GM12878 (cell line): ENCODE data around the gene CDC5L. TPM values are rescaled to one million over a fixed set of nuclear protein-coding genes. Genes with fewer than 3 reads are reported as not detected.

Source experiments
- ATAC-seq: fragments of 200-7000 bp; cut with Tn5 transposase; 3 replicates; pipeline ENCODE4 v1.9.1; 2020; ENCODE audit warnings: mild to moderate bottlenecking, moderate library complexity
- BruUV-seq: library from RNA; stranded (reverse); fragments of 400-500 nt; replicated peaks from 2 replicates; lab custom pipeline; 2021; lab: Mats Ljungman, UMichigan
- CTCF ChIA-PET: fragments of 300-600 bp; sonication (Branson Sonifier 250); formaldehyde crosslinking; extraction: SDS; loops from one replicate; lab custom pipeline; 2021; ENCODE audit warnings: inconsistent platforms; lab: Yijun Ruan, JAX
- POLR2A ChIA-PET: fragments of 350-600 bp; formaldehyde crosslinking; extraction: SDS; loops from one replicate; lab custom pipeline; 2021; ENCODE audit warnings: inconsistent platforms; lab: Charles Lee
- RAD21 ChIA-PET: fragments of 300-600 bp; sonication (Branson Sonifier 250); formaldehyde crosslinking; loops from one replicate; lab custom pipeline; 2023; ENCODE audit warnings: antibody characterized with exemption; ENCODE audit not compliant: unreplicated experiment; lab: Charles Lee
- SMC1A ChIA-PET: fragments of 300-600 bp; sonication (Branson Sonifier 250); formaldehyde crosslinking; loops from one replicate; lab custom pipeline; 2023; ENCODE audit not compliant: unreplicated experiment, uncharacterized antibody; lab: Charles Lee
- DNase-seq: peaks from one replicate; pipeline ENCODE4 v3.0.0-alpha.2; 2011; ENCODE audit warnings: low read depth, low spot score
- FAIRE-seq: peaks from 3 replicates; lab custom pipeline; 2011; peaks lifted over from hg19 to GRCh38; lab: Jason Lieb, UNC
- H2AFZ ChIP-seq: 2 replicates; pipeline ENCODE4 v1.6.0; 2011; ENCODE audit warnings: low read depth, low read length, control low read depth; ENCODE audit not compliant: control insufficient read depth
- H3K27ac ChIP-seq: 2 replicates; pipeline ENCODE4 v1.5.1; 2011; ENCODE audit warnings: control low read depth; ENCODE audit not compliant: control insufficient read depth, insufficient read depth
- H3K27me3 ChIP-seq, 2 experiments: replicated peaks in 1 of 2; 2 replicates each; pipeline versions ENCODE4 v1.6.0 to v1.6.1; 2011; ENCODE audit warnings: low read length in 1 of 2; ENCODE audit not compliant: control insufficient read depth in 2 of 2, insufficient read depth in 2 of 2
- H3K36me3 ChIP-seq, 2 experiments: 2 replicates each; pipeline ENCODE4 v1.5.1; 2011; ENCODE audit warnings: low read length in 1 of 2; ENCODE audit not compliant: control insufficient read depth in 2 of 2, insufficient read depth in 2 of 2
- H3K4me1 ChIP-seq: 2 replicates; pipeline ENCODE4 v1.6.1; 2011; ENCODE audit warnings: mild to moderate bottlenecking, low read length, moderate library complexity, mixed read lengths; ENCODE audit not compliant: control insufficient read depth, insufficient read depth
- H3K4me2 ChIP-seq: 2 replicates; pipeline ENCODE4 v1.6.0; 2011; ENCODE audit warnings: control low read depth; ENCODE audit not compliant: control insufficient read depth, insufficient read depth
- H3K4me3 ChIP-seq: fragments of 200-600 bp; sonication (generic); 2 replicates; pipeline ENCODE4 v1.5.1; 2016
- H3K79me2 ChIP-seq: 2 replicates; pipeline ENCODE4 v1.6.0; 2011; ENCODE audit warnings: low read length; ENCODE audit not compliant: control insufficient read depth, insufficient read depth
- H3K9ac ChIP-seq: 2 replicates; pipeline ENCODE4 v1.8.0; 2011; ENCODE audit warnings: low read length, control low read depth, mixed read lengths; ENCODE audit not compliant: control insufficient read depth, insufficient read depth
- H3K9me3 ChIP-seq: replicated peaks from 3 replicates; pipeline ENCODE4 v1.5.1; 2011; ENCODE audit warnings: mild to moderate bottlenecking, low read length; ENCODE audit not compliant: control insufficient read depth, insufficient read depth
- H4K20me1 ChIP-seq: 2 replicates; pipeline ENCODE4 v1.6.0; 2011; ENCODE audit not compliant: control insufficient read depth, insufficient read depth
- CREM ChIP-seq: IDR thresholded peaks from 2 replicates; pipeline ENCODE4 v1.6.1; 2014; ENCODE audit warnings: antibody characterized with exemption, low read depth
- SPI1 ChIP-seq: IDR thresholded peaks from 2 replicates; pipeline ENCODE4 v1.6.1; 2011; ENCODE audit warnings: low read depth, mild to moderate bottlenecking, low read length, moderate library complexity, borderline replicate concordance; ENCODE audit not compliant: insufficient read depth
- SREBF1 ChIP-seq: IDR thresholded peaks from 2 replicates; pipeline ENCODE4 v1.6.1; 2012; ENCODE audit warnings: mild to moderate bottlenecking, low read length
- ZNF24 ChIP-seq: fragments of 450-650 bp; IDR thresholded peaks from 2 replicates; pipeline ENCODE4 v1.6.1; 2017; ENCODE audit warnings: antibody characterized with exemption, mild to moderate bottlenecking
- WGBS: methylation state at CpG from one replicate; pipeline ENCODE4 v1.1.6; 2016; ENCODE audit warnings: low lambda C conversion rate; ENCODE audit not compliant: insufficient replicate concordance, insufficient coverage; ENCODE audit errors: missing lambda C conversion rate; 5-methylcytosine and 5-hydroxymethylcytosine counted together
- in situ Hi-C: fragments of 300-500 bp; cut with MboI; formaldehyde crosslinking; loops from 9 replicates; pipeline ENCODE4 v1.14.3; 2018; ENCODE audit warnings: mixed read lengths
- intact Hi-C: fragments of 100-400 bp; cut with micrococcal nuclease; formaldehyde crosslinking; loops from one replicate; pipeline ENCODE4 v1.14.2; 2022; ENCODE audit not compliant: unreplicated experiment
- polyA plus RNA-seq, 11 experiments: library from polyadenylated mRNA; depleted of rRNA in 4 of 11; unstranded in 6 of 11; stranded (reverse) in 5 of 11; fragments of >200 nt; fragmentation: Nextera tagmentation in 4 of 11; fragmentation: Illumina TruSeq in 1 of 11; extraction: Ambion mirVana in 4 of 11; extraction: Trizol in 1 of 11; gene quantifications; 1 replicate in 1 of 11; 2 replicates in 10 of 11; pipeline versions ENCODE4 v1.2.1 to v1.2.3, GENCODE V29; 2011 to 2016; ENCODE audit warnings: inconsistent platforms in 2 of 11, missing spikeins in 2 of 11, low read depth in 1 of 11
- total RNA-seq, 4 experiments: library from RNA; depleted of rRNA in 3 of 4; stranded (reverse); fragments of >200 nt in 3 of 4; fragmentation: Illumina TruSeq in 1 of 4; extraction: Trizol in 1 of 4; gene quantifications; 2 replicates each; pipeline versions ENCODE4 v1.2.1 to v1.2.3, GENCODE V29; 2013 to 2021

The CDC5L gene
- total and polyA plus RNA-seq, 10 of the 15 experiments (the other 5 are each of a cell fraction or from before 2014, with no cell fraction given) = 13.2 to 29.4 (median 18.8) TPM

DNA sequence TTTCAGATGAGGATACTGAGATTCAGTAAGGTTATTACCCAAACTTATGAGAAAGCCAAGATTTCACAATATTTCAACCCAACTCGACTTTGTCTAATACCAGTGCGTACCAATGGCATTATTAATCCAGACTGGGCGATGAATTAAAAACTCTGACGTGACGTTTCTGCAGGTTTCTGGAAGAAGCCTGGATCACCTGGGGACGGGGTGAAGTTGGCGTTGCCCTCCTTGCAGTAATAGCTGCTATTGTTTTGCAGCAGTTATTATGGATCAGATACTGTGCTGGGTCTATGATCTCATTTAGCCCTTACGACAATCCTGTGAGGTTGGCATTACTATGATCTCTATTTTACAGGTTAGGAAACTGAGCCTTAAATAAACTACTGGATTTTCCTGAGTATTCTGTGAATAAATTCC is 569 bp upstream of the CDC5L start:
- CTCF ChIA-PET = interaction anchor here (0.7 to 1.6 kb wide), 7 partner anchors 11 to 290 kb away, joined by 3 to 5 read pairs (median 3); partner anchors contain the start of gene AARS2
- Histone ChIP-seq H3K9ac (peak overlapping the region; percentile 93), H4K20me1 (no peaks in the 10 kb centered on the region), H3K79me2 (peaks cover 34% of the 10 kb centered on the region), H3K36me3 (peaks cover 0 to 13% of the 10 kb centered on the region in 2 experiments; a peak in 1 of 4 replicates), H3K9me3 (no peaks in the 10 kb centered on the region), H3K27me3 (no peaks in the 10 kb centered on the region), H3K4me1 (peaks cover 5% of the 10 kb centered on the region), H2AFZ (peak overlapping the region; percentile 99), H3K27ac (no peak overlapping the region; the same call in 1 of the 2 replicates), H3K4me3 (peak overlapping the region; percentile 98), H3K4me2 (peak overlapping the region; percentile 83)
- TF ChIP-seq SREBF1 (0 out of 2 replicates have a peak, but pooled peaks have one; percentile 27), ZNF24 (no peak)
- under 1% methylated on average over 8 of the region's 8 CpGs for WGBS
- ATAC-seq (no peak), DNase-seq (no peak), FAIRE-seq (no peak)
- in situ Hi-C loops = no loop called here
- SMC1A ChIA-PET = interaction anchor here (1.0 to 1.6 kb wide), 3 partner anchors 11 to 120 kb away, joined by 3 to 4 read pairs (median 3); no protein-coding TSS in a partner anchor
- intact Hi-C loops = no loop called here
- POLR2A ChIA-PET = interaction anchor here (0.5 to 1.0 kb wide), 6 partner anchors 11 to 263 kb away, joined by 3 to 6 read pairs (median 4); no protein-coding TSS in a partner anchor
- RAD21 ChIA-PET = interaction anchor here (0.6 to 1.4 kb wide), 2 partner anchors 8 to 11 kb away, joined by 3 to 4 read pairs; no protein-coding TSS in a partner anchor
- TSS peak; percentile 85 for BruUV-seq

DNA sequence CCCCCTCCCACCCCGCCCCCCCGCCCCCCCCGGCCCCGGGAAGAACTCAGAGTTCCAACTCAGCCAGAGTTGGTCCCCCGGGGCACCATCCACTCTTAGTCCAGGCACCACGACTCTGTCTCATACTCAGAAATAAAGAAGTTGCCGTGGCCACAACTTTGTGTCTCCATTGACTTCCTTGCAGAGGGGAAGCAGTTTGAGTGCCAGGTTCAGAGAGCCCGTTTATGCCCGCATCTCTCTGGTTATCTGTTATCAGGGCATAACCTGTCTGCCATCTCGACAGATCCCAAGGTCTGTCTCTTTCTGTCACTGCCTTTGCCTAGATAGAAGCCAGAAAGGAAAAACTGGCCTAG is 605 bp downstream of the CDC5L start:
- peak overlapping the region; percentile 93 for H3K9ac ChIP-seq
- no peaks in the 10 kb centered on the region for H3K27me3 ChIP-seq
- H4K20me1 ChIP-seq = no peaks in the 10 kb centered on the region
- ATAC-seq (peak; percentile 36), FAIRE-seq (no peak), DNase-seq (peak; percentile 27)
- CTCF ChIA-PET = interaction anchor here (0.9 to 1.1 kb wide), 2 partner anchors 9 to 120 kb away, joined by 3 to 4 read pairs; no protein-coding TSS in a partner anchor
- RAD21 ChIA-PET = interaction anchor here (0.8 to 0.9 kb wide), 2 partner anchors 23 to 121 kb away, joined by 3 to 4 read pairs; no protein-coding TSS in a partner anchor
- peak overlapping the region; percentile 92 for H3K4me2 ChIP-seq
- 0% methylated on average over 6 of the region's 10 CpGs for WGBS
- in situ Hi-C loops = no loop called here
- no peaks in the 10 kb centered on the region for H3K9me3 ChIP-seq
- SMC1A ChIA-PET = no interaction called here
- peak overlapping the region; percentile 22; the same call in 1 of the 2 replicates for H3K27ac ChIP-seq
- H3K79me2 ChIP-seq = peaks cover 34% of the 10 kb centered on the region
- H3K4me3 ChIP-seq = peak overlapping the region; percentile 98
- POLR2A ChIA-PET = interaction anchor here (1.0 to 1.2 kb wide), 2 partner anchors 10 to 22 kb away, joined by 3 to 4 read pairs; no protein-coding TSS in a partner anchor
- TF ChIP-seq SPI1 (peak; percentile 20; the same call in 1 of the 2 replicates), CREM (no peak)
- H3K4me1 ChIP-seq = peaks cover 5% of the 10 kb centered on the region
- BruUV-seq = no TSS peak
- peaks cover 0 to 13% of the 10 kb centered on the region in 2 experiments; a peak in 1 of 4 replicates for H3K36me3 ChIP-seq
- intact Hi-C loops = no loop called here
- H2AFZ ChIP-seq = peak overlapping the region; percentile 48; the same call in 1 of the 2 replicates
